Lower lobe of right lung (tissue), 2 donors: ENCODE results near the gene LMAN1L. TPM values are rescaled to one million over a fixed set of nuclear protein-coding genes. Genes with fewer than 3 reads are reported as not detected.

ENCODE experiments used
- ATAC-seq, 2 donors: fragments of 200-7000 bp; cut with Tn5 transposase; one replicate each; pipeline ENCODE4 v1.9.1; 2020 to 2022; ENCODE audit warnings: mild to moderate bottlenecking in 2 of 2, moderate library complexity in 2 of 2
- DNase-seq: peaks from one replicate; pipeline ENCODE4 v3.0.0-alpha.2; 2020
- H3K27ac ChIP-seq: fragments of 200-600 bp; one replicate; pipeline ENCODE4 v1.8.0; 2022
- H3K27me3 ChIP-seq: fragments of 200-600 bp; one replicate; pipeline ENCODE4 v1.8.0; 2022; ENCODE audit warnings: low read depth
- H3K36me3 ChIP-seq: fragments of 200-600 bp; one replicate; pipeline ENCODE4 v1.8.0; 2022; ENCODE audit warnings: mild to moderate bottlenecking
- H3K4me1 ChIP-seq: fragments of 200-600 bp; one replicate; pipeline ENCODE4 v1.8.0; 2022
- H3K4me3 ChIP-seq: fragments of 200-600 bp; one replicate; pipeline ENCODE4 v1.8.0; 2022; ENCODE audit warnings: mild to moderate bottlenecking
- H3K9me3 ChIP-seq: fragments of 200-600 bp; one replicate; pipeline ENCODE4 v1.8.0; 2022
- intact Hi-C: fragments of 100-400 bp; cut with DNase I; formaldehyde crosslinking; loops from one replicate; pipeline ENCODE4 v1.11.0; 2022
- total RNA-seq: library from RNA; stranded (reverse); fragmentation: NEBNext Ultra II Directional; extraction: Animal tissue kit (Norgen Biotek cat#: 25700); gene quantifications from one replicate; pipeline ENCODE4 v1.2.1, GENCODE V29; 2021
- TF ChIP-seq, protein P1 (sequence below): fragments of 200-600 bp; IDR thresholded peaks from one replicate; pipeline ENCODE4 v1.8.0; 2022; ENCODE audit warnings: antibody characterized with exemption, mild to moderate bottlenecking
- donor health status: DM: no; HTN: yes; CAD: no; lungs with severe emphysema.

The LMAN1L gene
- total RNA-seq, 1 donor from 2014 or later: not detected

DNA sequence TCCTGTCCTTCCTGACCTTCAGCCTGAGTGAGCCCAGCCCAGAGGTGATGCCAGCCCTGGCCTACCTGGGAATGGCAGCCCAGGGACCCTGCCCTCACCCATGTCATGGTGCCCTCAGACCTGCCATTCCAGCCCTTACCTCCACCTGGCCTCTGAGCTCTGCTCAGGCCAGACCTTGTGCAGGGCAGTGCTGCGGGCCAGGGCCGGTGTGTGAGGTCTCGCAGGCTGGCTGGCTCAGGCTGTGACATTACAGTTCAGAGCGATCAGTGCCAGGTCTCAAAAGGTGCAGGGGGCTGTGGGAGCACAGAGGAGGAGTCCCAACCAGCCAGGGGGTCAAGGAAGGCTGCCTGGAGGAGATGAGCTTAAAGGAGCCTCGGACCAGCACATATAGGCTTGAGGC is 7.4 kb downstream of the LMAN1L start:
- Histone ChIP-seq H3K4me1 (peaks cover 4% of the 10 kb centered on the region), H3K4me3 (no peak overlapping the region), H3K27me3 (peaks cover 5% of the 10 kb centered on the region), H3K36me3 (no peaks in the 10 kb centered on the region), H3K27ac (no peak overlapping the region), H3K9me3 (no peaks in the 10 kb centered on the region)
- ATAC-seq (no peak), DNase-seq (no peak)
- TF ChIP-seq, protein P1, sequence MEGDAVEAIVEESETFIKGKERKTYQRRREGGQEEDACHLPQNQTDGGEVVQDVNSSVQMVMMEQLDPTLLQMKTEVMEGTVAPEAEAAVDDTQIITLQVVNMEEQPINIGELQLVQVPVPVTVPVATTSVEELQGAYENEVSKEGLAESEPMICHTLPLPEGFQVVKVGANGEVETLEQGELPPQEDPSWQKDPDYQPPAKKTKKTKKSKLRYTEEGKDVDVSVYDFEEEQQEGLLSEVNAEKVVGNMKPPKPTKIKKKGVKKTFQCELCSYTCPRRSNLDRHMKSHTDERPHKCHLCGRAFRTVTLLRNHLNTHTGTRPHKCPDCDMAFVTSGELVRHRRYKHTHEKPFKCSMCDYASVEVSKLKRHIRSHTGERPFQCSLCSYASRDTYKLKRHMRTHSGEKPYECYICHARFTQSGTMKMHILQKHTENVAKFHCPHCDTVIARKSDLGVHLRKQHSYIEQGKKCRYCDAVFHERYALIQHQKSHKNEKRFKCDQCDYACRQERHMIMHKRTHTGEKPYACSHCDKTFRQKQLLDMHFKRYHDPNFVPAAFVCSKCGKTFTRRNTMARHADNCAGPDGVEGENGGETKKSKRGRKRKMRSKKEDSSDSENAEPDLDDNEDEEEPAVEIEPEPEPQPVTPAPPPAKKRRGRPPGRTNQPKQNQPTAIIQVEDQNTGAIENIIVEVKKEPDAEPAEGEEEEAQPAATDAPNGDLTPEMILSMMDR: no peak
- intact Hi-C loops: no loop called here

DNA sequence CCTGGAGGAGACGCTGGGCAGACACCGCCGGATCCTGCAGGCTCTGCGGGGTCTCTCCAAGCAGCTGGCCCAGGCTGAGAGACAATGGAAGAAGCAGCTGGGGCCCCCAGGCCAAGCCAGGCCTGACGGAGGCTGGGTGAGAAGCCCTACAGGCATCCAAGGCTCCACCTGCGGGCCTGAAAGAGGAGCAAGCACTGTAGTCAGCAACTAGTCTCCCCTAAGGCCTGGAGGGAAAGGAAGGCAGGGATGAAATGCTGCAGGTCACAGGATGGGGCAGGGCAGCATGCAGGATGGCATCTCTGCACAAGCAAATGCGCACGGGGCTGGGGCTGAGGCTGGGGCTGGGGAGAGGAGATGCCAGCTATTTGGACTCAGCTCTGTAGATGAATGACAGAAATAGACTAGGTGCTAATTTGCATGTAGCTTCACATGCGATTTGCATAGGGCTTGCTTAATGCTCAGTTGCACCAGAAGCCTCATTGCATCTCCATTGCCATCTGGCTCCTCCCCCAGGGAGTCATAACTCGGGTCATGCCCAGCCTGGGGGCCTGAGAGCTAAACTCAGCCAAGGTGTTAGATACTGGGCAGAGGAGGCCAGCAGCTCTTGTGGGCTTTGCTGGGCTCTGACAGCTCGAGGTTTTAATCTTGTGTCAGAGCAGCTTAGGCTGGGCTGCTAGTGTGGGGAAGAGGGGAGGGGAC is 8.6 kb downstream of the LMAN1L start:
- Histone ChIP-seq H3K27me3 (peaks cover 9% of the 10 kb centered on the region), H3K36me3 (no peaks in the 10 kb centered on the region), H3K27ac (no peak overlapping the region), H3K9me3 (no peaks in the 10 kb centered on the region), H3K4me3 (no peak overlapping the region), H3K4me1 (peaks cover 4% of the 10 kb centered on the region)
- intact Hi-C loops: no loop called here
- TF ChIP-seq, protein P1: no peak
- no peak for ATAC-seq
- DNase-seq: no peak

DNA sequence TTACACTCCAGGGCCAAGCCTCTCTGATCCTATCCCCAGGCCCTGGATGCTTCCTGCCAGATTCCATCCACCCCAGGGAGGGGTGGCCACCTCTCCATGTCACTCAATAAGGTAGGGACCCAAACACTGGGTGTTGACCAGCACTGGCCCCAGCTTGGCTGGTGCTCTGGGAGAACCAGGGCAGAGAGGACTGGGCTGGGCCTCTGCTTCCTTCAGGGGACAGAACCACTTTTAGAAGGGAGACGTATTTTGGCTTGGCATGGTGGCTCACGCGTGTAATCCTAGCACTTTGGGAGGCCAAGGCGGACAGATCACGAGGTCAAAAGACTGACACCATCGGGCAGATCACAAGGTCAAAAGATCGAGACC is 9.1 kb downstream of the LMAN1L start:
- intact Hi-C loops: no loop called here
- TF ChIP-seq, protein P1: no peak
- no peak overlapping the region for H3K4me3 ChIP-seq
- H3K27ac ChIP-seq: no peak overlapping the region
- ATAC-seq (no peak), DNase-seq (no peak)
- peaks cover 4% of the 10 kb centered on the region for H3K4me1 ChIP-seq
- H3K9me3 ChIP-seq: no peaks in the 10 kb centered on the region
- H3K36me3 ChIP-seq: no peaks in the 10 kb centered on the region
- peaks cover 15% of the 10 kb centered on the region for H3K27me3 ChIP-seq

DNA sequence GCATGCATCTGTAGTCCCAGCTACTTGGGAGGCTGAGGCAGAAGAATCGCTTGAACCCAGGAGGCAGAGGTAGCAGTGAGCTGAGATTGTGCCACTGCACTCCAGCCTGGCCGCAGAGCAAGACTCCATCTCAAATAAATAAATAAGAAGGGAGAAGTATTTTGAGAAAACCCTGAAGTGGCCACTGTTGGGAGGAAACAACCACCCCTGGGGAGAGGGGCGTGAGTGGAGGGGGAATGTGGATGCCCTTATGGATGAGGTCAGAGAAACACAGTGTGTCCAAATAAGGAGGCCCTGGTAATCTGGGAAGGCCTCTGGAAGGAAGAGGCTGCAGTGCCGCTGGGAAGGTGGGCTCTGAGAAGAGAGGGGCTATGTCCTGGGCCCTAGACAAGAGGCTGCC is 9.6 kb downstream of the LMAN1L start:
- DNase-seq (no peak), ATAC-seq (no peak)
- no peaks in the 10 kb centered on the region for H3K9me3 ChIP-seq
- H3K4me3 ChIP-seq: no peak overlapping the region
- no peaks in the 10 kb centered on the region for H3K36me3 ChIP-seq
- TF ChIP-seq, protein P1: no peak
- H3K4me1 ChIP-seq: peaks cover 4% of the 10 kb centered on the region
- H3K27ac ChIP-seq: no peak overlapping the region
- intact Hi-C loops: no loop called here
- H3K27me3 ChIP-seq: peaks cover 19% of the 10 kb centered on the region

DNA sequence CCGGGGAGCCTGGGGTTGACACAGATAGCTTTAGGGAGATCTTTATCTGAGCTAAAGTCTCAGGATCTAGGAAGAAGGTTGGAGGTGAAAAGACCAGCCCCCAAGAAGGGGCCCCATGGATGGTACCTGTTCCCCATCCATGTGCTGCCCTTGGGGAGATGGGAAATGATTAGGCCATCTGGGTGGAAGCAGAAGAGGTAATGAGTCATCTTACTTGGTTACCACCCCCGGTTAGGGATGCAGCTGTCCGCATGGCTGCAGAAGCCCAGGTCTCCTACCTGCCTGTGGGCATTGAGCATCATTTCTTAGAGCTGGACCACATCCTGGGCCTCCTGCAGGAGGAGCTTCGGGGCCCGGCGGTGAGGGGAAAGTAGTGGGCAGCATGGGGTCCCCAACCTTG is 10.7 kb downstream of the LMAN1L start:
- TF ChIP-seq, protein P1: no peak
- no peaks in the 10 kb centered on the region for H3K36me3 ChIP-seq
- no peaks in the 10 kb centered on the region for H3K9me3 ChIP-seq
- DNase-seq (no peak), ATAC-seq (no peak)
- no peak overlapping the region for H3K27ac ChIP-seq
- intact Hi-C loops: no loop called here
- H3K27me3 ChIP-seq: peaks cover 30% of the 10 kb centered on the region
- peaks cover 4% of the 10 kb centered on the region for H3K4me1 ChIP-seq
- H3K4me3 ChIP-seq: no peak overlapping the region
